HG03039 (cell line): Measurements from ENCODE around the gene CTBP2.
"Not testable (repeated sequence)": the region's sequence is repeated elsewhere in the genome, so short reads cannot be mapped to it uniquely, and the experiment has no call there.

Source experiments
- ATAC-seq: cut with Tn5 transposase; IDR thresholded peaks from one replicate; pipeline ENCODE4 v1.9.1; 2021; ENCODE audit warnings: mild to moderate bottlenecking, moderate library complexity; ENCODE audit not compliant: unreplicated experiment

CTBP2 gene

GRCh38 chr10:125072794-125073193, 87.6 kb downstream of the CTBP2 start:
- ATAC-seq = no peak

- no peak for ATAC-seq
Observed at GRCh38 chr10:125071008-125071407, 89.4 kb downstream of the CTBP2 start.

- no peak for ATAC-seq
Observed at GRCh38 chr10:125068406-125068805, 92.0 kb downstream of the CTBP2 start.

- no peak for ATAC-seq
Observed at GRCh38 chr10:125067764-125068163, 92.6 kb downstream of the CTBP2 start.

GRCh38 chr10:125066764-125067450, 93.5 kb downstream of the CTBP2 start:
- ATAC-seq = no peak

GRCh38 chr10:125064681-125065492, 95.5 kb downstream of the CTBP2 start:
- ATAC-seq = peak; percentile 88

GRCh38 chr10:125063256-125063925, 97.0 kb downstream of the CTBP2 start:
- ATAC-seq = no peak

GRCh38 chr10:125062914-125063230, 97.5 kb downstream of the CTBP2 start:
- ATAC-seq = no peak

- ATAC-seq = no peak
Observed at GRCh38 chr10:125062227-125062913, 98.0 kb downstream of the CTBP2 start.

- ATAC-seq = no peak
Observed at GRCh38 chr10:125061557-125062226, 98.7 kb downstream of the CTBP2 start.

- ATAC-seq = no peak
Observed at GRCh38 chr10:125060826-125061556, 99.4 kb downstream of the CTBP2 start.

GRCh38 chr10:125060482-125060825, 99.9 kb downstream of the CTBP2 start:
- ATAC-seq = no peak

GRCh38 chr10:125060026-125060425, 100.3 kb downstream of the CTBP2 start:
- no peak for ATAC-seq

GRCh38 chr10:125059348-125059747, 101.0 kb downstream of the CTBP2 start:
- ATAC-seq = not testable (repeated sequence)

- no peak for ATAC-seq
Observed at GRCh38 chr10:125057158-125058001, 103.0 kb downstream of the CTBP2 start.

GRCh38 chr10:125056161-125057132, 103.9 kb downstream of the CTBP2 start:
- no peak for ATAC-seq

- ATAC-seq = no peak
Observed at GRCh38 chr10:125055446-125055845, 104.9 kb downstream of the CTBP2 start.

GRCh38 chr10:125054669-125055268, 105.6 kb downstream of the CTBP2 start:
- ATAC-seq = no peak
